GM18907 (cell line): Measurements from ENCODE around the gene FAM135A.
A peak's percentile ranks its signal among the peaks of the same experiment; 100 is the strongest.
"Not testable (repeated sequence)": the region's sequence is repeated elsewhere in the genome, so short reads cannot be mapped to it uniquely, and the experiment has no call there.

ENCODE experiments used
- ATAC-seq: cut with Tn5 transposase; IDR thresholded peaks from one replicate; pipeline ENCODE4 v1.9.1; 2021; ENCODE audit warnings: mild to moderate bottlenecking, moderate library complexity; ENCODE audit not compliant: unreplicated experiment

Gene FAM135A

GRCh38 chr6:70531133-70531532 lies 117.8 kb downstream of the FAM135A start:
- no peak for ATAC-seq

- ATAC-seq = no peak
These were observed 124.0 kb downstream of the FAM135A start for GRCh38 chr6:70537266-70537665.

GRCh38 chr6:70538376-70538775 lies 125.1 kb downstream of the FAM135A start:
- ATAC-seq = peak; percentile 84

GRCh38 chr6:70547313-70547712 lies 134.0 kb downstream of the FAM135A start:
- peak; percentile 44 for ATAC-seq

GRCh38 chr6:70547905-70548304 lies 134.6 kb downstream of the FAM135A start:
- no peak for ATAC-seq

- no peak for ATAC-seq
These were observed 136.0 kb downstream of the FAM135A start for GRCh38 chr6:70549327-70549726.

- ATAC-seq = no peak
These were observed 138.3 kb downstream of the FAM135A start for GRCh38 chr6:70551566-70551965.

- ATAC-seq = not testable (repeated sequence)
These were observed 139.1 kb downstream of the FAM135A start for GRCh38 chr6:70552286-70552940.

- no peak for ATAC-seq
These were observed 139.7 kb downstream of the FAM135A start for GRCh38 chr6:70552974-70553373.

- no peak for ATAC-seq
These were observed 144.7 kb downstream of the FAM135A start for GRCh38 chr6:70557998-70558397.

- not testable (repeated sequence) for ATAC-seq
These were observed 149.1 kb downstream of the FAM135A start for GRCh38 chr6:70562401-70562800.

- ATAC-seq = no peak
These were observed 150.2 kb downstream of the FAM135A start for GRCh38 chr6:70563530-70563929.

GRCh38 chr6:70566751-70567382 lies 153.6 kb downstream of the FAM135A start, which contains the start of gene SDHAF4:
Gene SDHAF4 (plus strand): TSS chr6:70566930. CDS start chr6:70566941, 11 bp downstream.
- ATAC-seq = peak; percentile 99

GRCh38 chr6:70574643-70575042 lies 161.3 kb downstream of the FAM135A start:
- no peak for ATAC-seq

- ATAC-seq = no peak
These were observed 162.7 kb downstream of the FAM135A start for GRCh38 chr6:70575899-70576495.

- ATAC-seq = peak; percentile 92
These were observed 172.8 kb downstream of the FAM135A start for GRCh38 chr6:70586114-70586513.

- no peak for ATAC-seq
These were observed 177.1 kb downstream of the FAM135A start for GRCh38 chr6:70590400-70590799.

- ATAC-seq = no peak
These were observed 179.2 kb downstream of the FAM135A start for GRCh38 chr6:70592391-70593117.

GRCh38 chr6:70593118-70593486 lies 179.8 kb downstream of the FAM135A start:
- no peak for ATAC-seq

GRCh38 chr6:70599187-70599586 lies 185.9 kb downstream of the FAM135A start:
- ATAC-seq = no peak

- ATAC-seq = no peak
These were observed 187.7 kb downstream of the FAM135A start for GRCh38 chr6:70601014-70601413.

GRCh38 chr6:70604254-70604653 lies 190.9 kb downstream of the FAM135A start:
- ATAC-seq = no peak
